IPS-11a (cell line): Measurements from ENCODE around the gene ROPN1B.
"Not testable (repeated sequence)": the region's sequence is repeated elsewhere in the genome, so short reads cannot be mapped to it uniquely, and the experiment has no call there.

Source experiments
- H3K4me3 ChIP-seq: one replicate; pipeline ENCODE4 v1.5.1; 2013; ENCODE audit warnings: low read depth, low read length, control low read depth

The ROPN1B gene

DNA sequence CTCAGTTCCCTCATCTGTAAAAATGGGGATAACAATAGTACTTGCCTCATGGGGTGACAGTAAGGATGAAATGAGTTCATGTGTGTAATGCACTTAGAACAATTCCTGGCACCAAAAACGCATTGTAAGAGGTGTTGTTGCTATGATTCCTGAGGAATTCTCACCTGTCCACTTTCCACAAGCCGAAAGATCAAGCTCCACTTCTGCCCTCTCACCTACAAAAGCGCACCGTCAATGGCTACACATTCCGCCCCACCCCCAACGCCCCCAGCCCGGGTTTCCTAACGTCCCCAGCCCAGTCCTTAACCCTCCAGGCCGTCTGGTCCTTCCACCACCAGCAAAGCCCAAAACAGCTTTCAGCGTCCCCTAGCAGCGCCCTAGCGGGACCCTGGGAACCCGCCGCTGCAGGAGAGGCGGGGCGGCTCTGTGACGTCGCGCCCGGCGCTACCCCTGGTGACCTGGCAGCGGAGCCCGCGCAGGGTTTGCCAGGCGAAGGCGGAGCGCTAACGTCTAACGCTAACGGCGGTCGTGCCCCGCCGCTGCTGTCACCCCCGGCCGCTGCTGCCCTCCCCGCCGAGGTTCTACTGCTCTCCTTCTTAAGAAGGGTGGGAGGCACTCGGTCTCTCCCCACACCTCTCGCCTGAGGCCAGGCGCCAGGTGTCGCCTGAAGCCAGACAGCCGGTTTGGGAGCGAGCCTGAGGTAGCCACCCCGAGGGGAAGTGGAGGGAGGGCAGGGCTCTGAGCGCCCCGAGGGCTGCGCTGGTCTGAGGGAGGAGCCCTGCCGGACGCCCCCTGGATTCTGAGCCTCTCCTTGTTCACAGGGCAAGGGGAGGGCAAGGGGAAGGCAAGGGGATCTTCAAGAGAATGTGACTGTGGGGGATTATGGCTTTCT is at the start of gene ROPN1B:
Gene ROPN1B (plus strand): TSS at position 478 of the 892 bp plus-strand sequence. CDS start 2,877 bp downstream, outside the sequence.
- not testable (repeated sequence) for H3K4me3 ChIP-seq

DNA sequence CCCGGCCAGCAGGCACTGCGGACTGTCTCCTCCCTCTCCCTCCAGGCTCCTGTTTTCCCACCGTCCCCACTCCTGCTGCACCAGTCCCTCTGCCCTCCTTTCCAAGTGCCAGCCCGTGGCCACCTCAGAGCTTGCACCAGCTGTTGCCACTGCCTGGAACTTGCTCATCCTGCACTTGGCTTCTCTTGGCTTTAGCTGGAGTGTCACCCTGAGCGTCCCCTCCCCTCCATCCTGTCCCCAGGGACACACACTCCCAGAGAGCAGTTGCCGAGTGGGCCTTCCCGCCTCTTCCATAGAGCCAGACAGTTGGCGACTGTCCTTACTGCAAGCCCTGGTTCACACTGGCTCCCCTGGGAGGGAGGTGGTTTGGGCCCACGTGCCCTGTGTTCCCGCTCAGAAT is 48.8 kb upstream of the ROPN1B start:
- H3K4me3 ChIP-seq: not testable (repeated sequence)

DNA sequence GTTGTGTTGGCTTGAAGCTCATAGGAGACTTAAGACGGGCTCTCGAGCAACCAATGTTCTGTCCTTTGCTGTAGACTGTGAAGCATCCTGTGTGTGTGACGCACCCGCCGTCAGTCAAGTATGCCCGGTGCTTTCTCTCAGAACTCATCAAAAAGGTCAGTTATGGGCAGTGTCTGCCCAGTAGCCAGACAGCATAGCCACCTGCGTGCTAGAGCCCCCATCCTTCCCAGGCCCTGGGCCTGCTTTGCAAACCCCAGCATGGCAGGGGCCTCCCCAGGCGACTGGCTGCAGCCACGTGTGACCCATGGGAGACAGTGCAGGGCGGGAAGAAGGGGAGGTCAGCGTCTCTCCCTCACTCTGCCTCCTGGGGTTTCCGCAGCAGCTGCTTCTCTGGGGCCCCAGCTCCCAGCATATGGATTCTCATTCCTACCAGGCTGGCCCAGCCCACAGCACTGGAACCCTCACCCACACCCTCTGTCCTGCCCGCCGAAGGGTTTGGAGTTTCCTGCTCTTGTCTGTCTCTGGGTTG is 48.2 kb upstream of the ROPN1B start:
- not testable (repeated sequence) for H3K4me3 ChIP-seq

DNA sequence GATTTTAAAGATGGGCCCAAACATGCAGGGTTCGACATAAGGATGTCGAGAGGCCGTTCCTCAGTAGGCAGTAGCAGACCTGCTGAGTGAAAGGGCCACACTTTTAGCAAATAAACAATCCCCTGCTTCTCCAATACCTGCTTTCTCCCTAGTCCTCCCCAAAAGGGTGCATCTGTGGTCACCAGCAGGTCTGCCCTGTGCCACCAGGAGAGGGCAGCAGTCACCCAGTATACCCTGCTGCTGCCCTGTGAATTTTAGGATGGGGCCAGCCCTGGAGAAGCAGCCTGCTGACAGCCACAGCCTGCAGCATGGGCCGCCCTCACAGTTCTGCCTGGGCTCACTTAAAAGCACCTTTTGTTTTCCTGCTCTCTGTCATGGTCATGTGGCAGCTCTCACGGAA is 47.3 kb upstream of the ROPN1B start:
- not testable (repeated sequence) for H3K4me3 ChIP-seq

DNA sequence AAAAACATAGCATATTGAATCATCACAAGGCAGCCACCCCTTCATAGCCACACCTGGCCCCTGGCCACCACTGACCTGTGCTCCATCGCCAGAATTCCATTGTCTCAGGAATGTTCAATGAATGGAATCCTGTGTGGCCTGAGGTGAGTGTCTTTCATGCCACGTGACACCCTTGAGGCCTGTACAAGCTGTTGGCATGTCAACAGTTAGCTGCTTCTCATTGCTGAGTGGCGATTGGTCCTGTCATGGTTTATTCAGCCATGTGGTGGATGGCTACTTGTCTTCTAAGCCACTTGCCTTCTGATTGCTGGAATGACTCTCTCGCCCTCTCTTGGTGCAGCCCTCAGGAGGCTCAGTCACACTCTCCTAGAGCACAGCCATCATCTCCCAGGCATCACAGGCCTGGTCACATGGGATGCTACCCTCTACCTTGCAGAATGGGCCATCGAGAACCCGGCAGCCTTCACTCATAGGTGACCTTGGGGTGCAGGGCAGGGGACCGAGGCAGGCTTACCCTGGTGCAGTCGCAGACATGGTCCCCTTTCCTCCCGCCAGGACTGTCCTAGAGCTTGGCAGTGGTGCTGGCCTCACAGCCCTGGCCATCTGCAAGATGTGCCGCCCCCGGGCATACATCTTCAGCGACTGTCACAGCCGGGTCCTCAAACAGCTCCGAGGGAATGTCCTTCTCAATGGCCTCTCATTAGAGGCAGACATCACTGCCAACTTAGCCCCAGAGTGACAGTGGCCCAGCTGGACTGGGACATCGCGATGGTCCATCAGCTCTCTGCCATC is 45.5 kb upstream of the ROPN1B start:
- not testable (repeated sequence) for H3K4me3 ChIP-seq

DNA sequence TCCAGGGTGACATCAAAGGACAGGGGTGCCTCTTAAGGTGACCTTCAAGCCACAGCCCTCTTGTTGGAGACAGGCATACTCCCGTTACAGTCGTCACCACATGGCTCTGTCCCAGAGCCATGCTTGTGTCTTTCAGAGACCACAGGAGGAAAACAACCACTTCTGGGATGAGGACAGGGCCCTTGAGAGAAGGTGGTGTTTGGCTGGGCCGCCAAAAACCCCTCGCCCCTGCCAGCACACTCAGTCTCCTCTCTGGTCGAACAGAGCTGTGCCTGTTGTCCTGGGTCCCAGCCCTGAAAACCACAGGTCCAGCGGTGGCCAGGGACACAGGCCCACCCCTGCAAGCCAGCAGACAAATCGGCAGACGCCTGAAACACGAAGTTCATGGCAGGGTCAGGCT is 44.7 kb upstream of the ROPN1B start:
- H3K4me3 ChIP-seq: not testable (repeated sequence)

DNA sequence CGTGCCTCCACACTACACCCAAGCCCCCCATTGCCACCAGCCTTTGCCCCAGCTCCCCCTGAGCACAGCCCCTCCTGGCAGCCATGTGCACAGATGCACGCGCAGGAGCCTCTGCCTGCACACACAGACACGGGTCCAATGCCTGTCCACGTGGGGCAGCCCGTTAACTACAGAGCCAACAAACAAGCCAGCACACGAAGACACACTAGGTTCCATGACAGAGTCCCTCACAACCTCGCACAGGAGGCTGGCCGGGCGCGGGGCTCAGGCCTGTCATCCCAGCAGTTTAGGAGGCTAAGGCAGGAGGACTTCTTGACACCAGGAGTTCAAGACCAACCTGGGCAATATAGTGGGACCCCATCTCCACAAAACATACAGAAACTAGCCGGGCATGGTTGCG is 43.3 kb upstream of the ROPN1B start:
- not testable (repeated sequence) for H3K4me3 ChIP-seq

DNA sequence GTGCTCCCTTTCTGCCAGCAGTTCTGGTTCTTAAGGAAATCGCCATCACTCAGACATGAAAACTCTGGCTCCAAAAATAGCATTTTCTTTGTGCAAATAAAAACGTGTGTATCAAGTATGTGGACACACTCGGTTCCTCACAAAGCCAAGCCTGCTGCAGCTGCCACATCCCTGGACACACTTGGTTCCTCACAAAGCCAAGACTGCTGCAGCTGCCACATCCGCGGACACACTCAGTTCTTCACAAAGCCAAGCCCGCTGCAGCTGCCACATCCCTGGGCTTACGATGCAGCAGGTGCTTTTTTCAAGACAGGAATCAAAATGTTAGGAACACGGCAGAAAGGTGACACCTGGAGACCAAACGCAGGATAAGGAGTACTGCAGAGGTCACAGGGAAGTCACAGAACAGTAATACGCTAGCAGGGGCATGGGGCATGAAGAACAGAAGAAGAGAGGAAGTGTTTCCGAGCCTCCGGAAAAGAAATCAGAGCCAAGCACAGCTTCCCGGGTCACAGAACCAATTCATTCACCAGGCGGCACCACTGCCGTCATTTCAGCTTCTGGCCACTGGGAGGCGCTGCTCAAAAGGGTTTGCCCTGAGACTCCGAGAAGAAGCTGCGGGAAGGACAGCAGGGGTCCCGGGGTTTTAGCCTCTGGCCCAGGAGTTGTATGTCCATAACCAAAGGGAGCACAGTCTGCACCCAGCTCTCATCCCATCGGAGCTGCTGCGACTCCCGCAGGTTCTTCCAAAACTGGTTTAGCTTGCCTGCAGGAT is 40.0 kb upstream of the ROPN1B start:
- not testable (repeated sequence) for H3K4me3 ChIP-seq

DNA sequence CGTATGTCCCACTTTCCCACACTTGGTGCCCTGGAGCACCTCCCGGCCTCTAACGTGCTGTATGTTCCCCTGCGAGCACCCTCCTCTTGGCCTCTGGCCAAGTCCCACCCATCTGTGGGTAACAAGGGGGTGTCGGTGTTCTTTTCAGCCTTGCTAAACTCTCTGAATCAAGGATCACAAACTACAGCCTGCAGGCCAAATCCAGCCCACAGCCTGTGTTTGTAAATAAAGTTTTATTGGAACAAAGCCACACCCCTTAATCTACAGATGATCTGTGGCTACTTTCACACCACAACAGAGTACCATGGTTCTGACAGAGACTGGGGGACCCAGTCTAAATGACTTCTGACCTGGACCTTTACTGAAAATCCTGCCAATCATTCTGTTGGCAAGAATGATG is 39.2 kb upstream of the ROPN1B start:
- H3K4me3 ChIP-seq: not testable (repeated sequence)

DNA sequence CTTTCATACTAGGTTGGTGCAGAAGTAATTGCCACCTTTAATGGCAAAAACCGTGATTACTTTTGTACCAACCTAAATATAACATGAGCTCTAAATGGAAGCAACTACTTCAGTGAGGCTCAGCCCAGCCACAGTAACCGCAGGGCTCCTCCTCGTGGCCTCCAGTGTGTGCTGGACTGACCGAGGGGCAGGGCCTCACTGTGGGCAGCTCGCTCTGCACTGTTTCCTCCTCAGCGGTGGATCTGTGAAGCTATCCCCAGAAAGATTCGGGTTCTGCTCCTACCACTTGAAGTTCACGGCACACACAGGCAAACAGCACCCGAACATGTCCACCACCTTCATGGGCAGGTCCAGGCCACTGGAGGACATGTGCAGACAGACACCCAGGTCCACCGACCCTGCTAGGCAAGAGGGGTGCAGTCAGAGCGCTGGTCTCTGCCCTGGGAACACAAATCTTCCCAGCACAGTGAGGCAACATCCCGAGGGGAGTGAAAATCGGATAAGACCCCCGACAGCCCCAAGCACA is 37.6 kb upstream of the ROPN1B start:
- H3K4me3 ChIP-seq: not testable (repeated sequence)

DNA sequence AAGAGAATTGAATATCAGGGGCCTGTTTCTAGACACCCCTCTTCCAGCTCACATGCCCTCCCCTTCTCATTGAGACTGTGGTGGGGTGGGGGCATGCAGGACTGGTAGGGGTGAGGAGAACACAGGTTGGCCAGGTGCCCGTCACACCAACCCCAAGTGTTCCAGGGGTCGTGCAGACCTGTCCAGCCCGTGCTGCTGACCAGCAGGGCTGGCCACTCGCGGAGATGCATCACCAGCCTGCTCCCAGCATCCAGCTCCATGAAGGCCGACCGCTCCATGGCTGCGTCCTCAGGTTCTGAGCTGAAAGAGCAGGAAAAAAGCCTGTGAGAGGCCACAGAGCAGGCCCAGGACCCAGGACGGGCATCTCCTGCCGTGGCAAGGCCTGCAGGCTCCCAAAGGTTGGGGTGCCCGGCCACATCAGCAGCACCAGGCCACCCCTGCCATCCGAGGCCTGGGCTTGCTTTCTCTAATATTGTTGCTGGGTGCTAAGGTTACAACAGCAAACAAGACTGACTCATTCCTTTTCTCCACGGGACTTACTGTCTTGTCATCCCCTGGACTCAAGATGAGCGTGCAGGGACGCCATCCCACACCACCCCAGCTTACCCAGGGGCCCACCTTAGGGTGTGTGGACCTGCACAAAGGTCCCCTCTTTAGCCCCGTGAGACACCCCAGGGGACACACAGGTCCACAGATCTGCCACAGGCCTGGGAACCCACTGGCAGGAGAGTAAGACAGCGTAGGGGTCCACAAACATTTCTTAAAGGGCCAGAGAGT is 35.4 kb upstream of the ROPN1B start:
- H3K4me3 ChIP-seq: not testable (repeated sequence)

DNA sequence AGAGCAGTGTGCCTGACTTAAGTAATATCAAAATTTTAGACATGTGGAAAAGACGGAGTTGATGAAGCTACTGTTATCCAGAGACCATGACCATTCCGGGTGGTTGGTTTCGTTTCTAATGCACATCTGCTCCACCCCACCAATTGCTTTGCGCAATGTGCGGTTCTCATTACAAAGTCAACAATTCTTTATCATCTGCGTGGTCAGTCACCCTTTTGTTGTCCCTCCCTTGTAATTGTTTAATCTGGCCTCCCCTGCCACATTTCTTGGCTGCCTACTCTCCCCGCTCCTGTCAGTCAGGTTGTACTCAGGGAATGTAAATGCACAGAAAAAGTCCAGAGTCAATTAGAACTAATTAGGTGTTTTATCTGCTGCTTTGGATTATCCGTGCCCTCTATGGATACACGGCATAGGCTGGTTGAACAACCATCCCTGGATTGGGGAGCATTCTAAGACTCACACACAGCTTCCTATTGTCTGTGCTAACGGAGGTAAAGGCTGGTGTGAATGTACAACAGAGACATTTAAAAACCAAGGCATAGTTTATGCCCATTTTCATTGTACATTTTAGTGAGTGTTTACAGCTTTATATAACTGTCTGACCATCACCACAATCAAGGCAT is 33.6 kb upstream of the ROPN1B start:
- H3K4me3 ChIP-seq: not testable (repeated sequence)

DNA sequence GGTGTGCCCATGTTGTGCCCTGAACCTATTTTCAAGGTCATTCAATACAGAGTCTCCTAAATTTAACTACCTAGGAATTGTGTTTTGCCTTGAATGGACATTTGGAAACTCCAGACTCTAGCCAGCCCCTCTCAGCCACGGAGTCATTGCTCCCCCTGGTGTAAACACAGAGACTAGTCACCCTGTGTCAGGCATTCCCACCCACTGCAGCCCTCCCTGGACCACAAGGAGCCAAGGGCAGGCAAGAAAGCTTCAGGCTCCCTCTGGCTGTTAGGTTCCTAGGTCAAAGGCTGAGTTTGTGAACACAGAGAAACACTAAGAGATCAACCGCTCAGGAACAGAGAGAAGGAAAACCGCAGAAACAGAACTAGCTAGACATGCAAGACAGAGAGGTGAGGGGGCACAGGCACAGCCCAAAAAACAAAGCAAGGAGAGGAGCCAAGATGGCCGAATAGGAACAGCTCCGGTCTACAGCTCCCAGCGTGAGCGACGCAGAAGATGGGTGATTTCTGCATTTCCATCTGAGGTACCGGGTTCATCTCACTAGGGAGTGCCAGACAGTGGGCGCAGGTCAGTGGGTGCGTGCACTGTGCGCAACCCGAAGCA is 32.7 kb upstream of the ROPN1B start:
- H3K4me3 ChIP-seq: not testable (repeated sequence)

DNA sequence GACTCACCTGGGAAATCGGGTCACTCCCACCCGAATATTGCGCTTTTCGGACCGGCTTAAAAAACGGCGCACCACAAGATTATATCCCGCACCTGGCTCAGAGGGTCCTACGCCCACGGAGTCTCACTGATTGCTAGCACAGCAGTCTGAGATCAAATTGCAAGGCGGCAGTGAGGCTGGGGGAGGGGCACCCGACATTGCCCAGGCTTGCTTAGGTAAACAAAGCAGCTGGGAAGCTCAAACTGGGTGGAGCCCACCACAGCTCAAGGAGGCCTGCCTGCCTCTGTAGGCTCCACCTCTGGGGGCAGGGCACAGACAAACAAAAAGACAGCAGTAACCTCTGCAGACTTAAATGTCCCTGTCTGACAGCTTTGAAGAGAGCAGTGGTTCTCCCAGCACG is 32.1 kb upstream of the ROPN1B start:
- not testable (repeated sequence) for H3K4me3 ChIP-seq

DNA sequence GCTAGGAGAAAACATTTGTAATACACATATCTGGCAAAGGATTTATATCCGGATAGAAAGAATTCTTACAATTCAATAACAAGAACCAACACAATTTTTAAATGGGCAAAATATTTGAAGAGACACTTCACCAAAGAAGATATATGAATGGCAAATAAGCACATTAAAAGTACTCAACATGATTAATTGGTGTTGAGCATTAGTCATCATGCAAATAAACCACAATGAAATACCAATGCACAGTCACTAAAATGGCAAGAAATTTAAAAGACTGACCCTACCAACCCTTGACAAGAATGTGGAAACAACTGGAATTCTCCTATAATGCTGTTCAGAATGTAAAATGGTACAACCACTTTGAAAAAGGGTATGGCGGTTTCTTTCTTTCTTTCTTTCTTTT is 21.2 kb upstream of the ROPN1B start:
- H3K4me3 ChIP-seq: not testable (repeated sequence)

DNA sequence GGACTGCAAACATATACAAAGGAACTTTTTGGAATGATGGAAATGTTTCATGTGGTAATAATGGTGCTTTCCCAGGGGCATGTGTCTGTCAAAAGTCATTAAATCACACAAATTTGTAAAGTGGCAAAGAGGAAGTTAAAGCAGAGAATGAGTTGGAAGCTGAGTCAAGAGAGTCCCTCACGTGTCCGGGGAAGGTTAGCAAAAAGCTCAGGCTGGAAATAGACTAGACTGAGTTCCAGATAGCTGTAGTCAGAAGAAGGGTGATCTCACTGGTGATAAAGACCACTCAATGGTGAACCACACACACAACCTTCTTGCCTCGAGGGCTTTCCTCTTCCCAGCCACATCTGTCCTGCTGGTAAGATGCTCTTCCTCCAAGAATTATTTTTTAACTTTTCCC is 20.1 kb upstream of the ROPN1B start:
- H3K4me3 ChIP-seq: not testable (repeated sequence)

DNA sequence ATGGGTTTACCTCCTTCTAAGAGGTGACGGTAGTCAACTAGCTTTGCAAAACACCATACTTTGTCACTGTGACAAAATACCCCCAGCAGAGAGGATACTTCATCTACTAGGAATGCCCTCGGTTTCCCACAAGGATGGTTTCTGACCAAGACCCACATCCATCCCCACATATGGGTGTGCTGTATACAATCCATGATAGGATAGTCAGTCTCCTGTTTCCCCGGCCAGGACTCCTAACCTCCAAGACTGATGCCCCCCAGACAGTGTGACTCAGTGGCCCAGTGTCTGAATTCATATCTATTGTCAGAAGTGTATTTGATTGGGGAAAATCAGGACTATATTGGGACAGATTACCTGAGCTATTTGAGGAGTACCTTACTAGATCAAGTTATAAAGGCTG is 17.8 kb upstream of the ROPN1B start:
- H3K4me3 ChIP-seq: not testable (repeated sequence)

DNA sequence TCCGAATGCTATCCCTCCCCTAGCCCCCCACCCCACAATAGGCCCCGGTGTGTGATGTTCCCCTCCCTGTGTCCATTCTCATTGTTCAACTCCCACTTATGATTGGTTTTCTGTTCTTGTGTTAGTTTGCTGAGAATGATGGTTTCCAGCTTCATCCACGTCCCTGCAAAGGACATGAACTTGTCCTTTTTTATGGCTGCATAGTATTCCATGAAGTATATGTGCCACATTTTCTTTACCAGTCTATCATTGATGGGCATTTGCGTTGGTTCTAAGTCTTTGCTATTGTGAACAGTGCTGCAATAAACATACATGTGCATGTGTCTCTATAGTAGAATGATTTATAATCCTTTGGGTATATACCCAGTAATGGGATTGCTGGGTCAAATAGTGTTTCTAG is 12.0 kb upstream of the ROPN1B start:
- H3K4me3 ChIP-seq: not testable (repeated sequence)
